PC-9 (cell line): ENCODE measurements around the gene ATP2B1.

Source experiments
- CTCF ChIP-seq: fragments of 200-600 bp; sonication (generic); conservative IDR thresholded peaks from 2 replicates; pipeline ENCODE4 v1.6.1; 2017; ENCODE audit warnings: mixed run types, antibody characterized with exemption, mild to moderate bottlenecking, moderate library complexity
- EZH2 ChIP-seq: fragments of 200-600 bp; sonication (generic); IDR thresholded peaks from 2 replicates; pipeline ENCODE4 v1.8.0; 2017; ENCODE audit warnings: antibody characterized with exemption, low read depth

GRCh38 chr12:89673603-89674002, 35.0 kb downstream of the ATP2B1 start:
- TF ChIP-seq CTCF (no peak), EZH2 (no peak)
